Stimulated activated CD4-positive, alpha-beta T cell treated with anti-CD3 and anti-CD28 coated beads, Interleukin-4, amount 100 ng/mL, for 48 hours (primary cell): Measurements from ENCODE around the gene SNX15.
"Not testable (repeated sequence)": the region's sequence is repeated elsewhere in the genome, so short reads cannot be mapped to it uniquely, and the experiment has no call there.

Experiments
- DNase-seq, 2 donors: peaks; one replicate each; pipeline ENCODE4 v3.0.0-alpha.2; 2020; ENCODE audit warnings: low read depth in 2 of 2

The SNX15 gene, protein sequence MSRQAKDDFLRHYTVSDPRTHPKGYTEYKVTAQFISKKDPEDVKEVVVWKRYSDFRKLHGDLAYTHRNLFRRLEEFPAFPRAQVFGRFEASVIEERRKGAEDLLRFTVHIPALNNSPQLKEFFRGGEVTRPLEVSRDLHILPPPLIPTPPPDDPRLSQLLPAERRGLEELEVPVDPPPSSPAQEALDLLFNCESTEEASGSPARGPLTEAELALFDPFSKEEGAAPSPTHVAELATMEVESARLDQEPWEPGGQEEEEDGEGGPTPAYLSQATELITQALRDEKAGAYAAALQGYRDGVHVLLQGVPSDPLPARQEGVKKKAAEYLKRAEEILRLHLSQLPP

DNA sequence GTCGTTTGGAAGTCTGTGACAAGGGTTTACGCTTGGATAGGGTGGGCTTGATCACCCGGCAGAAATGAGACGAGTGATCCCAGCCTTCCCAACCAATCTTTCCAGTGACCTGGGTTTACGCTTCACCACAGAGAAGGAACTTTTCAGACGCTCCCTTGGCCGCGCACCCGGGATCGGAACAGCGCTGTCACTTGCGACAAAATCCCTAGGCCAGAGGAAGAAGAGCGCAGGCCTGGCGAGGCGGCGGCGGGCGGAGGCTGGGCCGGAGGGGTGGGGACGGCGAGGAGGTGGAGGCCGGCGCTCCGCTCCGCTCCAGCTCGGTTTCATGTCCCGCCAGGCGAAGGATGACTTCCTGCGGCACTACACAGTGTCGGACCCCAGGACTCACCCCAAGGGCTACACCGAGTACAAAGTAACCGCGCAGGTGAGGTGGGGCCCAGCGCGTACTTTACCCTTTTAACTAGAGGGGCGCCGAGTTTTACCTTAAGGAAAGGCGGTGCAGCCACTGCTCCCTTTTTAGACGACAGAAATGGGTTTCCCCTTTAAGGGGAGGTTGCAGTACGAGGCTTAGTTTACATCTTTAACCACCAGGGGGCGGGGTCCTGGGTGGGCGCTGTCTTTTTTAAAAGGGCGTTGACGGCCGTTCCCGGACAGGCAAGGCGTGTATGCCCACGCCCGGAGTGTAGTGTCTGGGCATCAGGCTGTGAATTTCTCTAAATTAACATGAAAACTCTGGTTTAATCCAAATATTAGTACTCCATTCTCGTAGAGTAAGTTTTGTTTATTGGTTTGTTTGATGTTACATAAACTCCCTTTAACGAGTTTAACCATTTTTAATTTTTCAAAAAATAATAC, at the start of gene SNX15:
Gene SNX15 (plus strand): TSS at position 227 of the 855 bp plus-strand sequence. CDS start 99 bp downstream, at position 326.
- DNase-seq = peak; percentile 84 to 88

DNA sequence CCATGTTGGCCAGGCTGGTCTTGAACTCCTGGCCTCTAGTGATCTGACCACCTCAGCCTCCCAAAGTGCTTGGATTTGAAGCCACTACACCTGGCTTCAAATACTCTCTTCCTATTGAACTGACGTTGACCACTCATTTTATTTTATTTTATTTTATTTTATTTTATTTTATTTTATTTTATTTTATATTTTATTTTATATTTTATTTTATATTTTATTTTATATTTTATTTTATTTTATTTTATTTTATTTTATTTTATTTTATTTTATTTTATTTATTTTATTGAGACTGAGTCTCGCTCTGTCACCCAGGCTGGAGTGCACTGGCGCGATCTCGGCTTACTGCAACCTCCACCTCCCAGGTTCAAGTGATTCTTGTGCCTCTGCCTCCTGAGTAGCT, 43.9 kb upstream of the SNX15 start:
- DNase-seq = not testable (repeated sequence)

DNA sequence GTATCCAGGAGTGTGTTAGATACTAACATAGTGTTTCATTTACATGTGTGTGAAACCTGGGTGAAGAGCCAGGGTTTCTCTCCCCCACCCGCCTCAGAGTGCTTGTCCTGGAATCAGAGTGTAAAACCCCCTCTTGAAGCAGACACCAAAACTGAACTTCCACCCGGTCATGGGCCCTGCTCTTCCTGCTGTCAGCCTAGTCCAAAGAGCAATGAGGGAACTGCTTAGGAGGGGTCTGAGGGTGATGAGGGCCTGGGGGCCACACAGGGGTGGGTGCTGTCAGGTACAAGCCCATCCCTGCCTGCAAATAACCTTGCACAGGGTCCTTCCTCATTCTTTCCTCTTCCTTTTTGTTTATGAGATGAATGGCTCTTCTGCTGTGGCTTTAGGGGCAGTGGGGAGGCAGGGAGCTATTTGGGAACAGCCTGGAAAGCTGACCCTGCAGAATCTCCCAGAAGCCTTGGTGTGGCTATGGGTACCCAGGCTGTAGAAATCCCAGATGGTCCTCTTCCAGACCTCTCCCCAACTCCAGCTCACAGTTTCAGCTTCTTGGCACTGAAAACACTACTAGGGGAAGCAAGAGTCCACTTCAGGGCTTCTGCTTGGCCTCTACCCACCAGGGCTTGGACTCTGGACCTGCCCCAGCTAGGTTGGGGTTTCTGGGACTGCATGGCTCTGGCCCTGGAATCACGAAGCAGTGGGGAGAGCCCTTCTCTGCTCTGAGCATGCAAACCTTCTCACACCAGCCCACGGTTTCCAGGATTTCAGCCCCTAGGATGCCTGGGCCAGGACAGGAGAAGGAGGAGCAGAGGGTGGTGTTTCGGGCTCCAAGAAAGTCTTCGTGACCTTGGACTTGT, 39.0 kb upstream of the SNX15 start:
- no peak for DNase-seq

- DNase-seq = no peak
These were observed 37.8 kb upstream of the SNX15 start for GRCh38 chr11:64989416-64989815.

GRCh38 chr11:64990222-64990923, 36.9 kb upstream of the SNX15 start:
- no peak for DNase-seq

DNA sequence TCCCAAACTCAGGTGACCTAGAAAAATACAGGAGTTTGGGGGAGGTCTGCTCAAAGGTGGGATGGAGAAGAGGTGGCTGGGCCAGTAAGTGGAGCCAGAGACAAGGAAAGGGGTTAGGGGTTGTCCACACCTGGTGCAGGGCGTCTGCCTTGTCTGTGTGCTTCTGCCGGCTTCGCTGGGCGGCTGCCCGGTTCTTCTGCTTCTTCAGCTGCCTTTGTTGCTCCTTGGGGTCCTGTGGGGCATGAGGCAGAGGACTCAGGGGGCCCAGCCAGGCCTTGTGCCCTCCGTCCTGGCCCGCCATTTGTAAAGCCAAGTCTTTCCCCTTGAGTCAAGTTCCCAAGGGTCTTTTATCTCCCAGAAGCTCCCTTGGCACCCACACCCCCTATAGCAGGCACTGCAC, 32.9 kb upstream of the SNX15 start:
- no peak for DNase-seq

- no peak for DNase-seq
These were observed 30.9 kb upstream of the SNX15 start for GRCh38 chr11:64996327-64996709.

- no peak for DNase-seq
These were observed 30.4 kb upstream of the SNX15 start, which contains the start of gene BATF2 for GRCh38 chr11:64996710-64997380. BATF2 (minus strand) TSS chr11:64996971; CDS start chr11:64996914, 57 bp downstream.

DNA sequence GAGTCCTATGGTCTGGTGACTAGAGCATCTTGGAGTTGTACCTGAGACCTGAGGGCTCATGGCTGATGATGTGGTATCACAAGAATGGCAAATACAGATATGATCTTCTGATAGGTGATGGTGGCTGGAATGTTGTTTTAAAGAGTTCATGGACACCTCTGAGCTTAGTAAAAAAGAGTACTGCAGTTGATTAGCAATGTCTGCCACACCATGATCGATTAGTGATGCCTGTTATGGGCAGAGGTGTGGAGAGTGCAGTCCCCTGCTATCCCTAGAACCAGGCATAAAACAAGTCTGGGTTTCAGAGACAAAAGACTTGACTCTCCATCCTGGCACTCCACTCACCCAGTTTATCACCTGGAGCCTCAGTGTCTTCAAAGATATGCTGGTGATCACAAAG, 29.1 kb upstream of the SNX15 start:
- DNase-seq = no peak

- DNase-seq = no peak
These were observed 28.4 kb upstream of the SNX15 start for GRCh38 chr11:64998690-64999431.

DNA sequence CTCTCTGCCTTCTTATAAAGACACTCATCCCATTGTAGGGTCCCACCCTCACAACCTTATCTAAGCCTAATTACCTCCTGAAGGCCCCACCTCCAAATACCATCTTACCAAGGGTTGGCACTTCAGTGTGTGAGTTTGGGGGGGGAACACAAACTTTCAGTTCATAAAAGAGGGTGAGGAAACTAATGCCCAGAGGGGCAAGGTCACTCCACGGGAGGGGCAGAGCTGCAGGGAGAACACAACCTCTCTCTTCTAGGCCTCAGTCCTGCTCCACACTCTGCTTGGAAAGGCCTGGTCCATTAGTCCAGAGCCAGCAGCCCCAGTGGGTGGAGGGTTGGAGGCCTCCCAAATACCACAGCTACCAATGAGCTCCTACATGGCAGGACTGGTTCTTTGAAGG, 27.8 kb upstream of the SNX15 start:
- no peak for DNase-seq

DNA sequence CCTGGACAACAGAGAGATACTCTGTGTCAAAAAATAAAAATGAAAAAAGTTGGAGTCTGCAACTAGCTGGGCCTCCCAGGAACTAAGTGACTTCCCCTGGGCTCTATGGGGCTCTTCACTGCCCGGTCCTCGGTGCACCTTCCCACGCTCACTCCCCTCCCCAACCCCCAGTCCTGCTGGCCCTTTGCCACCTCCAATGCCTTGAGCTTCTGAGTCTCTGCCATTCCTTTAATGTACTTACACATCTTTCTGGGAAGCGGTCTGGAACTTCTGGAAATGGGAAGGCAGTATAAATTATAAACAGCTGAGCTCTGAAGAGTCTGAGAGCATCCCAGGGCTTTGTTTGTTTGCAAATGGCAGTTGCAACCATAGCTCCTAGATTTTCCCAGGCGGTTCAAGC, 24.5 kb upstream of the SNX15 start:
- no peak for DNase-seq

DNA sequence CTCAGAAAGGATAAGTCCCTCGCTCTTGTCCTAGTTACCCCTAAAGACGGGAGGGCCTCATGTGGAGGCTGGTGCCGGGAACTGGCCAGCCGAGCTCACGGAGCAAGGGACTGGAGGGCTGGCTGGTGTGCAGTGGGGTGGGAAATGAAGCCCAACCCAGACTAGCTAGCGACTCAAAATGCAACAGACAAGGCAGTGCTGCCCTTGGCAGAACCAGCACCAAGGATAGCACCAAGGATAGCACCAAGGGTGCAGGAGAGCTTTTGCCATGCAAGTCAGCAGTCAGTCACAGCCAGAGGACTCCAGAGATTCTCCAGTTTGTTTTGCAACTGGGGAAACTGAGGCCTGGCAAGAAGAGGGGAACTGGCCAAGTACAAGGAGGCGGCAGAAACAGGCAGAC, 24.0 kb upstream of the SNX15 start:
- DNase-seq = no peak

DNA sequence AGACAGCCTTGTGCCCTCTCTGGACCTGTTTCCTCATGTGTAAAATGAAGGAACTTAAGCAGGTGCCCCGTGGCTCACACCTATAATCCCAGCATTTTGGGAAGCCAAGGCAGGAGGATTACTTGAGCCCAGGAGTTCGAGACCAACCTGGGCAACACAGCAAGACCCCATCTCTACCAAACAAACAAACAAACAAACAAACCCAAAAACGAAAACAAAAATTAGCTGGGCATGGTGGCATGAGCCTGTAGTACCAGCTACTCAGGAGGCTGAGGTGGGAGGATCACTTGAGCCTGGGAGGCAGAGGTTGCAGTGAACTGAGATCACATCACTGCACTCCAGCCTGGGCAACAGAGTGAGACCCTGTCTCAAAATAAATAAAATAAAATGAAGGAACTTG, 23.3 kb upstream of the SNX15 start:
- not testable (repeated sequence) for DNase-seq

GRCh38 chr11:65008016-65008415, 19.2 kb upstream of the SNX15 start:
- DNase-seq = no peak

DNA sequence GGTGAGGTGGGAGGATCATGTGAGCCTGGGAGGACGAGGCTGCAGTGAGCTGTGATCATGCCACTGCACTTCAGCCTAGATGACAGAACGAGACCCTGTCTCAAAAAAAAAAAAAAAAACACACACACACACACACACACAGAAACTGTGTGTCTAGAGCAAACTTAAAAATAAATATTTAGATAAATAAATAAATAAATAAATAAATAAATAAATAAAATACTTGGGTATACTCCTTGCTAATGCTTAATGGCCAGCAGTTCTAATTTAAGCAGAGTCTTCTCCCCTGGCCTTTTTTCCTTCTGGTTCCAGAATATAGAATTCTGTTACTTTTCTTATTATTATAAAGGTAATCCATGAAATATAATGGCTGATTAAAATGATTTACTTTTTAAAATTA, 18.4 kb upstream of the SNX15 start:
- DNase-seq = no peak

DNA sequence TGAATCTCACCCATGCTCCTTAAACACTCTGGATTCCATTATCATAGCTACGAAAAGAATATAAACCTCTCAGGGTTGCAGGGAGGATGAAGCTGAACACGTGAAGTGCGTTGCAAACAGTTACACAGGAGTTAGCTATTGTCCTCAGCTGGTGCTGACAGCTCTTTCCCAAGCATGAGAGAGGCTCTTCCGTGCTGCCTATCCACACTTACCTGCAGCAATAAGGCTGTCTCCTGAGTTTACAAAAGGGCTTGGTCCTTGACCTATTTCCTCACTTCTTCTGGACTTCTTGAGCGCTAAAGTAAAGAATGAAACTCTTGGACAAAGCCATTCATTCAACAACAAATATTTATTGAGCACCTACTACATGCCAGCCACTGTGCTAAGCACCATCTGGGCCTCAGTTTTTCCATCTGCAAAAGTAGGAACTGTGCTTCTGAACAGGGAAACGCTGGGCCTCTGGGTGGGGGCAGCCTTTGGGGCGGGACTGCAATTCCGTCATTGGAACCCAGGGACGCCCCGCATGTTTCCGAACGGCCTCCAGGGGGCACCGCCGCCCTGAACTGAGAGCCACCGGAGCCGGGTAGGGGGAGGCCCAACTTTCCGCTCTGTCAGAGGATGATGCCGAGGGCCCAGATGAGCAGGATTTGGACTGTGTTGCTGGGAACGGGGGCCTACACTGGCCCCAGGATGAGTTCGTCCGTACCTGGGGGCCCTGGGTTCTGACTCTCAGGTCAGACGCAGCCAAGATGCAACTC, 13.9 kb upstream of the SNX15 start:
- DNase-seq = peak; percentile 86 to 88

DNA sequence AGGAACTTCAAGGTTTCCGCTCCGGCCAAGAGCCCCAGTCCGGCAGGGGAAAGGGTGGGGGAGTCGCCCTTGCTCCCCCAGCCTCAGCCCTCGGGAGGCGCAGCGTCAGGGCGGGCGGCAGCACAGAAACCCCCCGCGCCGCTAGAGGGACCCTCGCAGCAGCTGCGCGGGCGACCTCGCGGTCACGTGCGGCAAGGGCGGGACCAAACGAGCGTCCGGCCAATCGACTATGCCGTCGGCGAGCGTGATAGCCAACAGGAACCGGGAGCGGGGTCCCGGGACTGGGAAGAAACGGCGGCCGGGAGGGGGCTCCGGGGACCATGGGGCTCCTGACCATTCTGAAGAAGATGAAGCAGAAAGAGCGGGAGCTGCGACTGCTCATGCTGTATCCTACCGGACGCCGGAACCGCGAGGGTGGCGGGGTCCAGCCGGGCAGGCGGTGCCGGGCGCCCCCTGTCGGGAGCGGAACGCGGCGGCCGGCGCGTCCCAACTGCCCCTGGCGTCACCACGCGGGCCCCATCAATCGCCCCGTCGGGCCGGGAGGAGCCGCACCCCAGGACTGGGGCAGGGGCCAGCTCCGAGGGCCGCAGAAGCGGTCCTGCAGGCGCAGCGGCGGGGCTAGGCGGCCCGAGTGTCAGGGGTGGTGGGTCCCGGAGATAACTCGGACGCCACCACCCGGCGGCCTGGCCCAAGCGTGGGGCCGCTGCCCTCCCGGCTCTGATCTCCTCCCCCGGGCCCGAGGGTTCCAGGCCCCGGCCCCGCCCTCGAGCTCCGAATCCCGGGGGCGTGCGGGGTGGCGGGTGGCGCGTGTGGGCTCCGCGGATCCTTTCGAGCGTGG, 13.1 kb upstream of the SNX15 start, which contains the start of gene ARL2:
Gene ARL2 (plus strand): TSS at position 273 of the 838 bp plus-strand sequence. CDS start 48 bp downstream, at position 321.
- DNase-seq = peak; percentile 70 to 84
